ENCODE measurements around the gene SDCCAG8.
"Not testable (repeated sequence)": the region's sequence is repeated elsewhere in the genome, so short reads cannot be mapped to it uniquely, and the experiment has no call there.

The SDCCAG8 gene

GRCh38 chr1:243287123-243287460, 31.3 kb downstream of the SDCCAG8 start:
- DNase-seq = no peak

- no peak for DNase-seq
These were observed 31.8 kb downstream of the SDCCAG8 start for GRCh38 chr1:243287652-243288051.

- no peak for DNase-seq
These were observed 32.2 kb downstream of the SDCCAG8 start for GRCh38 chr1:243288062-243288461.

GRCh38 chr1:243291292-243291691, 35.5 kb downstream of the SDCCAG8 start:
- DNase-seq = no peak

- DNase-seq = no peak
These were observed 36.3 kb downstream of the SDCCAG8 start for GRCh38 chr1:243292117-243292516.

GRCh38 chr1:243293941-243294722, 38.3 kb downstream of the SDCCAG8 start:
- no peak for DNase-seq

- DNase-seq = no peak
These were observed 38.9 kb downstream of the SDCCAG8 start for GRCh38 chr1:243294723-243295121.

- no peak for DNase-seq
These were observed 43.2 kb downstream of the SDCCAG8 start for GRCh38 chr1:243299069-243299468.

- DNase-seq = no peak
These were observed 45.2 kb downstream of the SDCCAG8 start for GRCh38 chr1:243301059-243301458.

- DNase-seq = no peak
These were observed 56.0 kb downstream of the SDCCAG8 start for GRCh38 chr1:243311809-243312208.

GRCh38 chr1:243312952-243313634, 57.3 kb downstream of the SDCCAG8 start:
- no peak for DNase-seq

GRCh38 chr1:243313635-243314536, 58.0 kb downstream of the SDCCAG8 start:
- DNase-seq = no peak

- DNase-seq = no peak
These were observed 59.6 kb downstream of the SDCCAG8 start for GRCh38 chr1:243315455-243315854.

GRCh38 chr1:243315893-243316292, 60.1 kb downstream of the SDCCAG8 start:
- DNase-seq = no peak

GRCh38 chr1:243316366-243316989, 60.6 kb downstream of the SDCCAG8 start:
- DNase-seq = no peak

- DNase-seq = no peak
These were observed 64.4 kb downstream of the SDCCAG8 start for GRCh38 chr1:243320224-243320623.

GRCh38 chr1:243322326-243322725, 66.5 kb downstream of the SDCCAG8 start:
- DNase-seq = no peak

- DNase-seq = no peak
These were observed 67.7 kb downstream of the SDCCAG8 start for GRCh38 chr1:243323491-243323890.

- peak; percentile 18 for DNase-seq
These were observed 69.6 kb downstream of the SDCCAG8 start for GRCh38 chr1:243325305-243325890.

GRCh38 chr1:243332440-243332839, 76.6 kb downstream of the SDCCAG8 start:
- no peak for DNase-seq

- DNase-seq = no peak
These were observed 79.5 kb downstream of the SDCCAG8 start for GRCh38 chr1:243335292-243335691.

GRCh38 chr1:243336163-243336562, 80.3 kb downstream of the SDCCAG8 start:
- DNase-seq = no peak

- not testable (repeated sequence) for DNase-seq
These were observed 83.0 kb downstream of the SDCCAG8 start for GRCh38 chr1:243338848-243339247.

Measured in NCI-H1092 (cell line).